Epithelial cell of esophagus (primary cell): ENCODE results near the gene C9orf85.

ENCODE experiments used
- DNase-seq: peaks from one replicate; pipeline ENCODE4 v3.0.0; 2010; ENCODE audit warnings: low read depth
- H3K4me3 ChIP-seq: 2 replicates; pipeline ENCODE4 v1.5.1; 2011; ENCODE audit warnings: mild to moderate bottlenecking, low read length, control low read depth
- TF ChIP-seq, protein P1 (sequence below): IDR thresholded peaks from 2 replicates; pipeline ENCODE4 v1.5.1; 2011; ENCODE audit warnings: low read depth, mild to moderate bottlenecking, low read length, control low read depth, inconsistent platforms; ENCODE audit not compliant: insufficient read depth; ENCODE audit errors: missing control alignments

C9orf85 gene

GRCh38 chr9:71879644-71880174 lies 31.7 kb upstream of the C9orf85 start:
- TF ChIP-seq, protein P1, sequence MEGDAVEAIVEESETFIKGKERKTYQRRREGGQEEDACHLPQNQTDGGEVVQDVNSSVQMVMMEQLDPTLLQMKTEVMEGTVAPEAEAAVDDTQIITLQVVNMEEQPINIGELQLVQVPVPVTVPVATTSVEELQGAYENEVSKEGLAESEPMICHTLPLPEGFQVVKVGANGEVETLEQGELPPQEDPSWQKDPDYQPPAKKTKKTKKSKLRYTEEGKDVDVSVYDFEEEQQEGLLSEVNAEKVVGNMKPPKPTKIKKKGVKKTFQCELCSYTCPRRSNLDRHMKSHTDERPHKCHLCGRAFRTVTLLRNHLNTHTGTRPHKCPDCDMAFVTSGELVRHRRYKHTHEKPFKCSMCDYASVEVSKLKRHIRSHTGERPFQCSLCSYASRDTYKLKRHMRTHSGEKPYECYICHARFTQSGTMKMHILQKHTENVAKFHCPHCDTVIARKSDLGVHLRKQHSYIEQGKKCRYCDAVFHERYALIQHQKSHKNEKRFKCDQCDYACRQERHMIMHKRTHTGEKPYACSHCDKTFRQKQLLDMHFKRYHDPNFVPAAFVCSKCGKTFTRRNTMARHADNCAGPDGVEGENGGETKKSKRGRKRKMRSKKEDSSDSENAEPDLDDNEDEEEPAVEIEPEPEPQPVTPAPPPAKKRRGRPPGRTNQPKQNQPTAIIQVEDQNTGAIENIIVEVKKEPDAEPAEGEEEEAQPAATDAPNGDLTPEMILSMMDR = no peak
- no peak overlapping the region for H3K4me3 ChIP-seq
- DNase-seq = no peak

DNA sequence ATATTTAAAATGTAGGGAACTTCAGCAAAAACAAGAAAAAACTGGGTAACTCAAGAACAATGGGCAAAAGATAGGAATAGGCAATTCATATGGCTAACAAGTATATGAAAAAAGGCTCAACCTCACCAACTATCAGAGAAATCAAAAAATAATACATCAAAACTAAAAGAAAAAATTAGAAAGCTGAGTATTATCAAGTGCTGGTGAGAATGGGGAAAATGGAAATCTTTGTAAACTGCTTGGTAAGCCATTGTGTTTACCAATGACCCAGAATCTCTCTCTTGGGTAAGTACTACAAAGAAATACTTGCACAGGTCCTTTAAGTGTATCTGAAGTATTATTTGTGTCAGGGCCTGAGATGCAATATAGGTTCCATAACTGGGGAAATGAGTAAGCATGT lies 27.4 kb upstream of the C9orf85 start:
- TF ChIP-seq, protein P1 = no peak
- no peak for DNase-seq

GRCh38 chr9:71885467-71885866 lies 26.0 kb upstream of the C9orf85 start:
- no peak for DNase-seq
- no peak overlapping the region for H3K4me3 ChIP-seq
- TF ChIP-seq, protein P1 = no peak

More for the DNA sequence above, 27.4 kb upstream of the C9orf85 start:
- no peak overlapping the region for H3K4me3 ChIP-seq

DNA sequence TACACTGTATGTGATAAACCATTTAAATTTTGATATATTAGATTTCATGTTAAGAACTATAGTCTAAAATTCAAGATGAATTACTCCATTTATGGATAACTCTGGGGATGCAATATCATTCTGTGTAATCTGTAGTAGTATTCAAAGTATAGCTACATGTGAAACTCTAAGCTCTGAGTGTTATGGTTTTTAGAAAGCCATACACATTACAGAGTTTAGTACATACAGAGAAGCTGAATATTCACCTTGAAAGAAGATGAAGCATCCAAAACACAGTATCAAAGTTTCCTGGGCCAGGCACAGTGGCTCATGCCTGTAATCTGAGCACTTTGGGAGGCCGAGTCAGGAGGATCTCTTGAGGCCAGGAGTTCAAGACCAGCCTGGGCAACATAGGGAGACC lies 25.4 kb upstream of the C9orf85 start:
- TF ChIP-seq, protein P1 = no peak
- no peak overlapping the region for H3K4me3 ChIP-seq
- no peak for DNase-seq

DNA sequence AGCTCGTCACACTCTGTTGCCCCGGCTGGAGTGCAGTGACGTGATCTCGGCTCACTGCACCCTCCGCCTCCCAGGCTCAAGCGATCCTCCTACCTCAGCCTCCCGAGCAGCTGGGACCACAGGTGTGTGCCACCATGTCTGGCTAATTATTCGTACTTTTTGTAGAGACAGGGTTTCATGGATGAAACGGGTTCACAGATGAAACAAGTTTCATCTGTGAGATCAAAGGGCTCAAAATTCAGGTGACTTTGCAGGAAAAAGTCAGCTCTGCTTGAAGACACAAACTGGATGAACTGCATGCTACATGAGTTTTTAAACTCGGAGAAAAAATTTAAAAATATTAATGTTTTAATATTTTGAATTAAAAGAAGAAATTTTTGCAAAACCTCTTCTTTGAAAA lies 24.9 kb upstream of the C9orf85 start:
- no peak overlapping the region for H3K4me3 ChIP-seq
- TF ChIP-seq, protein P1 = no peak
- DNase-seq = no peak

DNA sequence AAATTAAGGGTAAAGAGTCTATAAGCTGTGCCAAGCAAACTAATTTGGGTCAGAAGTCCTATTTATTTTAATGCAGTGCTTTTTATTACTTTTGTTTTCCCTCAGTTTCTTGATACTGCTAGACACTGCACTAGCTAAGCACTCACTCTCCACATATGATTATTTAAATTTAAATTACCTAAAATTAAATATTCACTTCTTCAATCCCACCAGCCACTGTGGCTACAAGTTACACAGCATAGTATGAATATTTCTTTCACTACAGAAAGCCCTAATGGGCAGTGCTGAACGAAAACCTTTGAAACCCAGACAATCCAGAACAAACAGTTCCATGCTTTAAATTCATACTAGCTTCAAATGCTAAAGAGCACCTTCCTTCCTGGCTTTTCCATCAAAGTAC lies 24.1 kb upstream of the C9orf85 start:
- DNase-seq = no peak
- TF ChIP-seq, protein P1 = no peak
- H3K4me3 ChIP-seq = no peak overlapping the region

DNA sequence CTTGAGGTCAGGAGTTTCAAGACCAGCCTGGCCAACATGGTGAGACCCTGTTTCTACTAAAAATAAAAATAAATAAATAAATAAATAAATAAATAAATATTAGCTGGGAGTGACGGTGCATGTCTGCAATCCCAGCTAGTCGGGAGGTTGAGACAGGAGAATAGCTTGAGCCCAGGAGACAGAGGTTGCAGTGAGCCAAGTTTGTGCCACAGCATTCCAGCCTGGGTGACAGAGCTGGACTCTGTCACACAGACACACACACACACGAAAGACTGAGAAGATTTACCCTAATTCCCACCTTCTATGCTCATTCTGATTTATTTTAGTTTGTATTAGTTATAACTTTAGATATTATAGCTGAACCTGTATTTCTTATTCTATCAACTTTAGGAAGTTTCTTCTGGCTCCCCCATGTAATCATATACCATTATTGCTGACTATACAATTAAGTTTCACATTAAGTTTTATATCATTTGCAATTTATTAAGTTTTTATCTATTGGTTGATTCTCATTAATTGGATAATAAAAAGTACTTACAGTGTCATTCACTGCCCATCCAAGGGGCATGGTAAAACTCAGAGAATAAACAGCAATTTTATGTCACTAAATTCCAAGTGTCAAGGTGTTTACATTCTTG lies 21.3 kb upstream of the C9orf85 start:
- no peak overlapping the region for H3K4me3 ChIP-seq
- DNase-seq = no peak
- TF ChIP-seq, protein P1 = no peak
